K562 (cell line): ENCODE data around the gene OR10W1. TPM values are rescaled to one million over a fixed set of nuclear protein-coding genes. Genes with fewer than 3 reads are reported as not detected.

Experiments
- CBX3 ChIP-seq, 2 experiments: IDR thresholded peaks; 1 replicate in 1 of 2; 2 replicates in 1 of 2; pipeline ENCODE4 v1.6.1; 2012; ENCODE audit warnings: inconsistent platforms in 2 of 2, low read length in 2 of 2, borderline replicate concordance in 1 of 2, control low read depth in 1 of 2
- HNRNPH1 ChIP-seq: fragments of 200-400 bp; formaldehyde crosslinking; optimal IDR thresholded peaks from 2 replicates; pipeline ENCODE3; 2017; ENCODE audit warnings: low read depth, mild to moderate bottlenecking, low read length, moderate library complexity
- MAFG ChIP-seq: fragments of 450-650 bp; conservative IDR thresholded peaks from 2 replicates; pipeline ENCODE4 v1.6.1; 2016; ENCODE audit warnings: missing genetic modification characterization, missing compliant biosample characterization
- MCM7 ChIP-seq, 2 experiments: fragments of 450-650 bp; IDR thresholded peaks; 2 replicates each; pipeline ENCODE4 v1.6.1; 2016 to 2018
- TCFL5 ChIP-seq: fragments of 250-450 bp; sonication (Bioruptor Pico); conservative IDR thresholded peaks from 2 replicates; pipeline ENCODE4 v1.6.1; 2021; ENCODE audit warnings: mild to moderate bottlenecking, moderate library complexity, matching md5 sums
- polyA plus RNA-seq, 8 experiments: library from polyadenylated mRNA; depleted of rRNA in 4 of 8; stranded (reverse) in 5 of 8; unstranded in 3 of 8; fragments of >200 nt; fragmentation: Nextera tagmentation in 2 of 8; fragmentation: Illumina TruSeq in 1 of 8; extraction: Ambion mirVana in 2 of 8; extraction: Trizol in 1 of 8; gene quantifications; 2 replicates each; pipeline versions ENCODE4 v1.2.1 to v1.2.3, GENCODE V29; 2011 to 2014; ENCODE audit warnings: inconsistent platforms in 1 of 8, missing spikeins in 1 of 8
- total RNA-seq, 7 experiments: library from RNA; depleted of rRNA in 6 of 7; stranded (reverse); fragments of >200 nt in 6 of 7; fragmentation: Illumina TruSeq in 2 of 7; extraction: Trizol in 2 of 7; gene quantifications; 2 replicates each; pipeline versions ENCODE4 v1.2.1 to v1.2.3, GENCODE V29; 2011 to 2021; ENCODE audit warnings: low replicate concordance in 1 of 7
- TF ChIP-seq, protein P1 (sequence below): fragments of 450-650 bp; IDR thresholded peaks from 2 replicates; pipeline ENCODE4 v1.6.1; 2016; ENCODE audit warnings: mild to moderate bottlenecking, moderate library complexity
- TF ChIP-seq, protein P2 (sequence below): fragments of 450-650 bp; formaldehyde crosslinking; IDR thresholded peaks from 2 replicates; pipeline ENCODE4 v1.4.0; 2022; ENCODE audit warnings: missing genetic modification characterization
- TF ChIP-seq, protein P3 (sequence below): fragments of 250-450 bp; sonication (Bioruptor Pico); IDR thresholded peaks from 2 replicates; pipeline ENCODE4 v1.8.0; 2021; ENCODE audit warnings: moderate library complexity, mild to moderate bottlenecking, inconsistent platforms
- TF ChIP-seq, protein P4 (sequence below): fragments of 250-450 bp; sonication (Bioruptor Pico); IDR thresholded peaks from 2 replicates; pipeline ENCODE4 v1.4.0; 2020; ENCODE audit warnings: mild to moderate bottlenecking
- TF ChIP-seq, protein P5 (sequence below): sonication (generic); formaldehyde crosslinking; IDR thresholded peaks from 2 replicates; pipeline ENCODE4 v1.8.0; 2022; ENCODE audit warnings: mild to moderate bottlenecking, missing genetic modification reagents

Gene OR10W1
- total and polyA plus RNA-seq, 9 of the 15 experiments (the other 6 are each of a cell fraction or from before 2014, with no cell fraction given), result not detected

DNA sequence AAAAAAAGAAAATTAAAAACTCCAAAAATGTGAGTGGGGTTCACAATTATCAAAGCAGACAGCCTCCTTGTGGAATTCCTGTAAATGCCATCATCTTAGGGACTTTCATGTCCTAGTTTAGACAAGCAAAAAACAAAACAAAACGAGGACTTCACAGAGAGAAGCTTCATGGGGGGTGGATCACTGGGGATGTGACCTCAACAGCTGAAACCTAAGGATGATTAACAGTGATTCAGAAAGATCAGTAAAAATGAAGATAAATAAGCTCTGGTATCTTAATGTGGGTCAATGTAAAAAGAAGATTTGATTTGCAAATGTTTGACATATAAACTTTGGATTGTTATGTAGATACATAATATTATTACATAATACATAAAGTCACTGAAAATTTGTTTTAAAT, 8.1 kb upstream of the OR10W1 start (continued):
- TF ChIP-seq, protein P1, sequence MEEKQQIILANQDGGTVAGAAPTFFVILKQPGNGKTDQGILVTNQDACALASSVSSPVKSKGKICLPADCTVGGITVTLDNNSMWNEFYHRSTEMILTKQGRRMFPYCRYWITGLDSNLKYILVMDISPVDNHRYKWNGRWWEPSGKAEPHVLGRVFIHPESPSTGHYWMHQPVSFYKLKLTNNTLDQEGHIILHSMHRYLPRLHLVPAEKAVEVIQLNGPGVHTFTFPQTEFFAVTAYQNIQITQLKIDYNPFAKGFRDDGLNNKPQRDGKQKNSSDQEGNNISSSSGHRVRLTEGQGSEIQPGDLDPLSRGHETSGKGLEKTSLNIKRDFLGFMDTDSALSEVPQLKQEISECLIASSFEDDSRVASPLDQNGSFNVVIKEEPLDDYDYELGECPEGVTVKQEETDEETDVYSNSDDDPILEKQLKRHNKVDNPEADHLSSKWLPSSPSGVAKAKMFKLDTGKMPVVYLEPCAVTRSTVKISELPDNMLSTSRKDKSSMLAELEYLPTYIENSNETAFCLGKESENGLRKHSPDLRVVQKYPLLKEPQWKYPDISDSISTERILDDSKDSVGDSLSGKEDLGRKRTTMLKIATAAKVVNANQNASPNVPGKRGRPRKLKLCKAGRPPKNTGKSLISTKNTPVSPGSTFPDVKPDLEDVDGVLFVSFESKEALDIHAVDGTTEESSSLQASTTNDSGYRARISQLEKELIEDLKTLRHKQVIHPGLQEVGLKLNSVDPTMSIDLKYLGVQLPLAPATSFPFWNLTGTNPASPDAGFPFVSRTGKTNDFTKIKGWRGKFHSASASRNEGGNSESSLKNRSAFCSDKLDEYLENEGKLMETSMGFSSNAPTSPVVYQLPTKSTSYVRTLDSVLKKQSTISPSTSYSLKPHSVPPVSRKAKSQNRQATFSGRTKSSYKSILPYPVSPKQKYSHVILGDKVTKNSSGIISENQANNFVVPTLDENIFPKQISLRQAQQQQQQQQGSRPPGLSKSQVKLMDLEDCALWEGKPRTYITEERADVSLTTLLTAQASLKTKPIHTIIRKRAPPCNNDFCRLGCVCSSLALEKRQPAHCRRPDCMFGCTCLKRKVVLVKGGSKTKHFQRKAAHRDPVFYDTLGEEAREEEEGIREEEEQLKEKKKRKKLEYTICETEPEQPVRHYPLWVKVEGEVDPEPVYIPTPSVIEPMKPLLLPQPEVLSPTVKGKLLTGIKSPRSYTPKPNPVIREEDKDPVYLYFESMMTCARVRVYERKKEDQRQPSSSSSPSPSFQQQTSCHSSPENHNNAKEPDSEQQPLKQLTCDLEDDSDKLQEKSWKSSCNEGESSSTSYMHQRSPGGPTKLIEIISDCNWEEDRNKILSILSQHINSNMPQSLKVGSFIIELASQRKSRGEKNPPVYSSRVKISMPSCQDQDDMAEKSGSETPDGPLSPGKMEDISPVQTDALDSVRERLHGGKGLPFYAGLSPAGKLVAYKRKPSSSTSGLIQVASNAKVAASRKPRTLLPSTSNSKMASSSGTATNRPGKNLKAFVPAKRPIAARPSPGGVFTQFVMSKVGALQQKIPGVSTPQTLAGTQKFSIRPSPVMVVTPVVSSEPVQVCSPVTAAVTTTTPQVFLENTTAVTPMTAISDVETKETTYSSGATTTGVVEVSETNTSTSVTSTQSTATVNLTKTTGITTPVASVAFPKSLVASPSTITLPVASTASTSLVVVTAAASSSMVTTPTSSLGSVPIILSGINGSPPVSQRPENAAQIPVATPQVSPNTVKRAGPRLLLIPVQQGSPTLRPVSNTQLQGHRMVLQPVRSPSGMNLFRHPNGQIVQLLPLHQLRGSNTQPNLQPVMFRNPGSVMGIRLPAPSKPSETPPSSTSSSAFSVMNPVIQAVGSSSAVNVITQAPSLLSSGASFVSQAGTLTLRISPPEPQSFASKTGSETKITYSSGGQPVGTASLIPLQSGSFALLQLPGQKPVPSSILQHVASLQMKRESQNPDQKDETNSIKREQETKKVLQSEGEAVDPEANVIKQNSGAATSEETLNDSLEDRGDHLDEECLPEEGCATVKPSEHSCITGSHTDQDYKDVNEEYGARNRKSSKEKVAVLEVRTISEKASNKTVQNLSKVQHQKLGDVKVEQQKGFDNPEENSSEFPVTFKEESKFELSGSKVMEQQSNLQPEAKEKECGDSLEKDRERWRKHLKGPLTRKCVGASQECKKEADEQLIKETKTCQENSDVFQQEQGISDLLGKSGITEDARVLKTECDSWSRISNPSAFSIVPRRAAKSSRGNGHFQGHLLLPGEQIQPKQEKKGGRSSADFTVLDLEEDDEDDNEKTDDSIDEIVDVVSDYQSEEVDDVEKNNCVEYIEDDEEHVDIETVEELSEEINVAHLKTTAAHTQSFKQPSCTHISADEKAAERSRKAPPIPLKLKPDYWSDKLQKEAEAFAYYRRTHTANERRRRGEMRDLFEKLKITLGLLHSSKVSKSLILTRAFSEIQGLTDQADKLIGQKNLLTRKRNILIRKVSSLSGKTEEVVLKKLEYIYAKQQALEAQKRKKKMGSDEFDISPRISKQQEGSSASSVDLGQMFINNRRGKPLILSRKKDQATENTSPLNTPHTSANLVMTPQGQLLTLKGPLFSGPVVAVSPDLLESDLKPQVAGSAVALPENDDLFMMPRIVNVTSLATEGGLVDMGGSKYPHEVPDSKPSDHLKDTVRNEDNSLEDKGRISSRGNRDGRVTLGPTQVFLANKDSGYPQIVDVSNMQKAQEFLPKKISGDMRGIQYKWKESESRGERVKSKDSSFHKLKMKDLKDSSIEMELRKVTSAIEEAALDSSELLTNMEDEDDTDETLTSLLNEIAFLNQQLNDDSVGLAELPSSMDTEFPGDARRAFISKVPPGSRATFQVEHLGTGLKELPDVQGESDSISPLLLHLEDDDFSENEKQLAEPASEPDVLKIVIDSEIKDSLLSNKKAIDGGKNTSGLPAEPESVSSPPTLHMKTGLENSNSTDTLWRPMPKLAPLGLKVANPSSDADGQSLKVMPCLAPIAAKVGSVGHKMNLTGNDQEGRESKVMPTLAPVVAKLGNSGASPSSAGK, result no peak
- TF ChIP-seq CBX3 (IDR thresholded peaks at IDR 0.05; ENCODE audit: borderline replicate concordance in 1 of 2, low read length in 2 of 2) (no peak), MCM7 (IDR thresholded peaks at IDR 0.05) (no peak), MAFG (tag) (no peak), TCFL5 (CRISPR knock-in tag) (no peak), HNRNPH1 (no peak)
- TF ChIP-seq, protein P2, sequence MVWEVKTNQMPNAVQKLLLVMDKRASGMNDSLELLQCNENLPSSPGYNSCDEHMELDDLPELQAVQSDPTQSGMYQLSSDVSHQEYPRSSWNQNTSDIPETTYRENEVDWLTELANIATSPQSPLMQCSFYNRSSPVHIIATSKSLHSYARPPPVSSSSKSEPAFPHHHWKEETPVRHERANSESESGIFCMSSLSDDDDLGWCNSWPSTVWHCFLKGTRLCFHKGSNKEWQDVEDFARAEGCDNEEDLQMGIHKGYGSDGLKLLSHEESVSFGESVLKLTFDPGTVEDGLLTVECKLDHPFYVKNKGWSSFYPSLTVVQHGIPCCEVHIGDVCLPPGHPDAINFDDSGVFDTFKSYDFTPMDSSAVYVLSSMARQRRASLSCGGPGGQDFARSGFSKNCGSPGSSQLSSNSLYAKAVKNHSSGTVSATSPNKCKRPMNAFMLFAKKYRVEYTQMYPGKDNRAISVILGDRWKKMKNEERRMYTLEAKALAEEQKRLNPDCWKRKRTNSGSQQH (CRISPR knock-in tag), result no peak
- TF ChIP-seq, protein P3, sequence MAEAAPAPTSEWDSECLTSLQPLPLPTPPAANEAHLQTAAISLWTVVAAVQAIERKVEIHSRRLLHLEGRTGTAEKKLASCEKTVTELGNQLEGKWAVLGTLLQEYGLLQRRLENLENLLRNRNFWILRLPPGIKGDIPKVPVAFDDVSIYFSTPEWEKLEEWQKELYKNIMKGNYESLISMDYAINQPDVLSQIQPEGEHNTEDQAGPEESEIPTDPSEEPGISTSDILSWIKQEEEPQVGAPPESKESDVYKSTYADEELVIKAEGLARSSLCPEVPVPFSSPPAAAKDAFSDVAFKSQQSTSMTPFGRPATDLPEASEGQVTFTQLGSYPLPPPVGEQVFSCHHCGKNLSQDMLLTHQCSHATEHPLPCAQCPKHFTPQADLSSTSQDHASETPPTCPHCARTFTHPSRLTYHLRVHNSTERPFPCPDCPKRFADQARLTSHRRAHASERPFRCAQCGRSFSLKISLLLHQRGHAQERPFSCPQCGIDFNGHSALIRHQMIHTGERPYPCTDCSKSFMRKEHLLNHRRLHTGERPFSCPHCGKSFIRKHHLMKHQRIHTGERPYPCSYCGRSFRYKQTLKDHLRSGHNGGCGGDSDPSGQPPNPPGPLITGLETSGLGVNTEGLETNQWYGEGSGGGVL (CRISPR knock-in tag), result no peak
- TF ChIP-seq, protein P4, sequence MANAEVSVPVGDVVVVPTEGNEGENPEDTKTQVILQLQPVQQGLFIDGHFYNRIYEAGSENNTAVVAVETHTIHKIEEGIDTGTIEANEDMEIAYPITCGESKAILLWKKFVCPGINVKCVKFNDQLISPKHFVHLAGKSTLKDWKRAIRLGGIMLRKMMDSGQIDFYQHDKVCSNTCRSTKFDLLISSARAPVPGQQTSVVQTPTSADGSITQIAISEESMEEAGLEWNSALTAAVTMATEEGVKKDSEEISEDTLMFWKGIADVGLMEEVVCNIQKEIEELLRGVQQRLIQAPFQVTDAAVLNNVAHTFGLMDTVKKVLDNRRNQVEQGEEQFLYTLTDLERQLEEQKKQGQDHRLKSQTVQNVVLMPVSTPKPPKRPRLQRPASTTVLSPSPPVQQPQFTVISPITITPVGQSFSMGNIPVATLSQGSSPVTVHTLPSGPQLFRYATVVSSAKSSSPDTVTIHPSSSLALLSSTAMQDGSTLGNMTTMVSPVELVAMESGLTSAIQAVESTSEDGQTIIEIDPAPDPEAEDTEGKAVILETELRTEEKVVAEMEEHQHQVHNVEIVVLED (CRISPR knock-in tag), result no peak
- TF ChIP-seq, protein P5, sequence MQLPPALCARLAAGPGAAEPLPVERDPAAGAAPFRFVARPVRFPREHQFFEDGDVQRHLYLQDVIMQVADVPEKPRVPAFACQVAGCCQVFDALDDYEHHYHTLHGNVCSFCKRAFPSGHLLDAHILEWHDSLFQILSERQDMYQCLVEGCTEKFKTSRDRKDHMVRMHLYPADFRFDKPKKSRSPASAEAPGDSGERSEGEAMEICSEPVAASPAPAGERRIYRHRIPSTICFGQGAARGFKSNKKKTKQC (CRISPR knock-in tag), result no peak
